Spleen (tissue), 11 donors: Measurements from ENCODE around the gene RFX1. TPM values are rescaled to one million over a fixed set of nuclear protein-coding genes. Genes with fewer than 3 reads are reported as not detected.

Source experiments
- DNase-seq: peaks from one replicate; pipeline ENCODE4 v3.0.0-alpha.2; 2020
- H3K27ac ChIP-seq, 8 donors: fragments of 200-600 bp; sonication (generic) in 7 of 8; 1 replicate in 4 of 8; 2 replicates in 4 of 8; pipeline versions ENCODE4 v1.5.0 to v1.8.0; 2016 to 2021; ENCODE audit warnings: inconsistent platforms in 4 of 8, mild to moderate bottlenecking in 4 of 8, moderate library complexity in 1 of 8
- H3K27me3 ChIP-seq, 7 donors: fragments of 200-600 bp; sonication (generic) in 6 of 7; replicated peaks in 1 of 7; 1 replicate in 4 of 7; 2 replicates in 3 of 7; pipeline versions ENCODE4 v1.5.0 to v1.8.0; 2016 to 2021; ENCODE audit warnings: inconsistent platforms in 3 of 7, mild to moderate bottlenecking in 1 of 7
- H3K36me3 ChIP-seq, 6 donors: fragments of 200-600 bp; sonication (generic) in 5 of 6; 1 replicate in 4 of 6; 2 replicates in 2 of 6; pipeline versions ENCODE4 v1.5.0 to v1.8.0; 2016 to 2021; ENCODE audit warnings: inconsistent platforms in 2 of 6
- H3K4me1 ChIP-seq, 6 donors: fragments of 200-600 bp; sonication (generic) in 5 of 6; 1 replicate in 3 of 6; 2 replicates in 3 of 6; pipeline versions ENCODE4 v1.5.0 to v1.8.0; 2016 to 2021; ENCODE audit warnings: inconsistent platforms in 3 of 6
- H3K4me3 ChIP-seq, 8 donors: fragments of 200-600 bp; sonication (generic) in 7 of 8; 1 replicate in 4 of 8; 2 replicates in 4 of 8; pipeline versions ENCODE4 v1.5.0 to v1.8.0; 2016 to 2021; ENCODE audit warnings: inconsistent platforms in 4 of 8, mild to moderate bottlenecking in 4 of 8, moderate library complexity in 2 of 8
- H3K9me3 ChIP-seq, 8 donors: fragments of 200-600 bp; sonication (generic) in 7 of 8; 1 replicate in 4 of 8; 2 replicates in 4 of 8; pipeline versions ENCODE4 v1.5.0 to v1.8.0; 2016 to 2021; ENCODE audit warnings: inconsistent platforms in 4 of 8
- POLR2A ChIP-seq, 3 donors: fragments of 450-650 bp; IDR thresholded peaks; one replicate each; pipeline ENCODE4 v1.5.1; 2017; ENCODE audit warnings: antibody characterized with exemption in 3 of 3, mild to moderate bottlenecking in 1 of 3
- POLR2AphosphoS5 ChIP-seq, 3 donors: sonication (generic); formaldehyde crosslinking; IDR thresholded peaks; one replicate each; pipeline ENCODE4 v1.5.1; 2017; ENCODE audit warnings: antibody characterized with exemption in 3 of 3
- WGBS, 5 donors: extraction: QIAGEN DNeasy Blood & Tissue Kit in 3 of 5; methylation state at CpG; one replicate each; pipeline versions ENCODE4 v1.1.5 to v1.1.7; 2013 to 2018; 5-methylcytosine and 5-hydroxymethylcytosine counted together
- intact Hi-C: fragments of 100-400 bp; cut with DNase I; formaldehyde crosslinking; loops from one replicate; pipeline ENCODE4 v1.15.0; 2023; ENCODE audit warnings: low total_unique reads
- polyA plus RNA-seq, 3 donors: library from polyadenylated mRNA; stranded (reverse); fragments of 200-250 nt; gene quantifications; one replicate each; pipeline ENCODE4 v1.2.1, GENCODE V29; 2013
- total RNA-seq, 7 donors: library from RNA; depleted of rRNA in 3 of 7; stranded (reverse); fragments of >200 nt in 3 of 7; fragmentation: NEBNext Ultra II Directional in 4 of 7; extraction: Animal tissue kit (Norgen Biotek cat#: 25700) in 4 of 7; gene quantifications; one replicate each; pipeline versions ENCODE4 v1.1.0 to v1.2.1, GENCODE V29; 2016 to 2021
- TF ChIP-seq, protein P1 (sequence below), 11 experiments: fragments of 200-600 bp in 7 of 11; fragments of 450-650 bp in 4 of 11; sonication (generic) in 4 of 11; IDR thresholded peaks in 8 of 11; conservative IDR thresholded peaks in 3 of 11; 1 replicate in 7 of 11; 2 replicates in 4 of 11; pipeline versions ENCODE4 v1.4.0 to v1.8.0; 2016 to 2021; ENCODE audit warnings: antibody characterized with exemption in 11 of 11, inconsistent platforms in 4 of 11, mild to moderate bottlenecking in 1 of 11
- donor health status: healthy with polysubstance abuse.
- donor health status: DM: no; HTN: no; CAD: no; lungs with moderate emphysema.
- donor health status: DM: no; HTN: no; CAD: no.
- donor health status: Bipolar disorder and iron deficiency.
- donor health status: healthy.
- donor health status: DM: no; HTN: no; CAD: no.
- donor health status: DM: yes; HTN: yes; CAD: no.

RFX1 gene
- total and polyA plus RNA-seq, 10 donors, result 2.2 to 22.4 (median 10.9) TPM

DNA sequence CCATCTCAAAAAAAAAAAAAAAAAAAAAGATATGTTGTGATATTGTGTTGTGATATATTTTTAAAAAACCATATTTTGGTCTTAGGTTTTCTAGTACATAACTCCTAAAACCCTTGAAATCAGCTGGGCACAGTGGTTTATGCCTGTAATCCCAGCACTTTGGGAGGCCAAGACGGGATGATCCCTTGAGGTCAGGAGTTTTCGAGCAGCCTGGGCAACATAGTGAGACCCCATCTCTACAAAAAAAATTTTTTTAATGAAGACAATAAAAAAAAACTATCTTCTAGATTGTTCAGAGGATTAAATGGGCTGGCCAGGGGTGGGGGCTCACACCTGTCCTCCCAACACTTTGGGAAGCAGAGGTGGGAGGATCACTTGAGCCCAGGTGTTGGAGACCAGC lies 55.1 kb downstream of the RFX1 start:
- intact Hi-C loops, result loop anchor here (10.0 kb wide), 1 partner anchor 84 kb away; the partner anchor contains the start of gene IL27RA
- H3K4me1 ChIP-seq, result peaks cover 15 to 32% (median 22%) of the 10 kb centered on the region in 6 donors
- DNase-seq, result no peak
- TF ChIP-seq POLR2AphosphoS5 (IDR thresholded peaks at IDR 0.05) (no peak), POLR2A (IDR thresholded peaks at IDR 0.05) (no peak)
- TF ChIP-seq, protein P1, sequence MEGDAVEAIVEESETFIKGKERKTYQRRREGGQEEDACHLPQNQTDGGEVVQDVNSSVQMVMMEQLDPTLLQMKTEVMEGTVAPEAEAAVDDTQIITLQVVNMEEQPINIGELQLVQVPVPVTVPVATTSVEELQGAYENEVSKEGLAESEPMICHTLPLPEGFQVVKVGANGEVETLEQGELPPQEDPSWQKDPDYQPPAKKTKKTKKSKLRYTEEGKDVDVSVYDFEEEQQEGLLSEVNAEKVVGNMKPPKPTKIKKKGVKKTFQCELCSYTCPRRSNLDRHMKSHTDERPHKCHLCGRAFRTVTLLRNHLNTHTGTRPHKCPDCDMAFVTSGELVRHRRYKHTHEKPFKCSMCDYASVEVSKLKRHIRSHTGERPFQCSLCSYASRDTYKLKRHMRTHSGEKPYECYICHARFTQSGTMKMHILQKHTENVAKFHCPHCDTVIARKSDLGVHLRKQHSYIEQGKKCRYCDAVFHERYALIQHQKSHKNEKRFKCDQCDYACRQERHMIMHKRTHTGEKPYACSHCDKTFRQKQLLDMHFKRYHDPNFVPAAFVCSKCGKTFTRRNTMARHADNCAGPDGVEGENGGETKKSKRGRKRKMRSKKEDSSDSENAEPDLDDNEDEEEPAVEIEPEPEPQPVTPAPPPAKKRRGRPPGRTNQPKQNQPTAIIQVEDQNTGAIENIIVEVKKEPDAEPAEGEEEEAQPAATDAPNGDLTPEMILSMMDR (IDR thresholded peaks at IDR 0.05 in 8 of 11, conservative IDR thresholded peaks at IDR 0.05 in 3 of 11), result no peak
- H3K27ac ChIP-seq, result no peak overlapping the region
- WGBS, 5 donors, result 89 to 94% (median 90%) methylated on average over 2 of the region's 2 CpGs
- H3K4me3 ChIP-seq, result no peak overlapping the region
- H3K9me3 ChIP-seq, result no peaks in the 10 kb centered on the region
- no peaks in the 10 kb centered on the region for H3K27me3 ChIP-seq
- peaks cover under 1 to 21% (median 16%) of the 10 kb centered on the region in 6 donors for H3K36me3 ChIP-seq

DNA sequence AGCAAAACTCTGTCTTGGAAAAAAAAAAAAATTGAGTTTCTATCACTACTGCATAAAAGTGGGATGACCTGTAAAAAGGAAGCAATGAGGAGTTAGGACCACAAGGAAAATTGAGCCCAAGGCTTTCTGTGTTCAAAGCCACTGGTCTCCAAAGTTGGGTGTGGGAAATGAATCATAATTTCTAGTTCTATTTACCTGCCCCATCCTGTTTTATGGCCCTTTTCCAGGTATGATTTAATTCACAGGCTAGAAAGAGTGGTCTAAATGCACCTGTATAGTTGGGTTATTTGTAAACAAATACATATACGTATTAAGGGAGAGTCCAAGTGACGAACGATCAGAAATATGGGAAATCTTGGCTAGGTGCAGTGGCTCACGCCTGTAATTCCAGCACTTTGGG lies 59.7 kb downstream of the RFX1 start:
- peaks cover 0 to 3% (median 0%) of the 10 kb centered on the region in 6 donors for H3K4me1 ChIP-seq
- WGBS, 5 donors, result 89 to 97% (median 93%) methylated on average over 4 of the region's 4 CpGs
- TF ChIP-seq POLR2AphosphoS5 (IDR thresholded peaks at IDR 0.05) (no peak), POLR2A (IDR thresholded peaks at IDR 0.05) (no peak)
- TF ChIP-seq, protein P1 (IDR thresholded peaks at IDR 0.05 in 8 of 11, conservative IDR thresholded peaks at IDR 0.05 in 3 of 11), result no peak
- peaks cover 0 to 4% (median 0%) of the 10 kb centered on the region in 8 donors for H3K9me3 ChIP-seq
- H3K36me3 ChIP-seq, result no peaks in the 10 kb centered on the region
- H3K4me3 ChIP-seq, result no peak overlapping the region
- no peak for DNase-seq
- no peaks in the 10 kb centered on the region for H3K27me3 ChIP-seq
- intact Hi-C loops, result no loop called here
- H3K27ac ChIP-seq, result no peak overlapping the region

DNA sequence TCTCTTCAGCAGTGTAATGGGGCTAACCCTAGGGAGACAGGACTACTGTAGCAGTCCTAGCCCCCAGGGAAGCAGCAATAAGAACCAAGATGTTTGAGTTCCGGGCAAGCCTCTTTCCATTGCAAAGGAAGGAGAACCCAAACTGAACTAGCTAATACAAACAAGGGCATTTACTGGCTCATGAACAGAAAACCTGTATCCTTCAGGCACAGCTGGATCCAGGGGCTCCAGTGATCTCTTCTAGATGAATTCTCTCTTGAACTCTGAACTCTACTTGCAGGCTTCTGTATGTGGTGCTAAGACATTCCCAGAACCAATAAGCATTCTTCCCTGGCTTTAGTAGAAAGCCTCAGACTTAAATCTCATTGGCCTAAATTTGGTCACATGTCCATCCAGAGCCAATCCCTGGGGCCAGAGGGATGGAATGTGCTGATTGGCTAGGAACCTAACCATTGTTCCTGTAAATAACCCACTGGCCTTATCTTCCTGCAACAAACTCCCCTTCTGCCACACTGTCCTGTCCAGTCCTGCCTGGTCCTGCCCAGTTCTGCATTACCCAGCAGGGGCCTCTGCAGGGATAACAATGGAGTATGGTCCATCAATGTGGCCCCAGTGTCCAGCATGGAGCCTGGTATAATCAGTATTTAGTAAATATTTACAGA lies 64.0 kb downstream of the RFX1 start:
- TF ChIP-seq POLR2AphosphoS5 (IDR thresholded peaks at IDR 0.05) (no peak), POLR2A (IDR thresholded peaks at IDR 0.05) (no peak)
- TF ChIP-seq, protein P1 (IDR thresholded peaks at IDR 0.05 in 8 of 11, conservative IDR thresholded peaks at IDR 0.05 in 3 of 11), result no peak
- Histone ChIP-seq H3K4me3 (no peak overlapping the region), H3K4me1 (peaks cover 0 to 16% (median 4%) of the 10 kb centered on the region in 6 donors), H3K27ac (no peak overlapping the region), H3K9me3 (peaks cover 0 to 4% (median 0%) of the 10 kb centered on the region in 8 donors), H3K36me3 (no peaks in the 10 kb centered on the region), H3K27me3 (peaks cover 0 to 19% (median 12%) of the 10 kb centered on the region in 7 donors)
- DNase-seq, result no peak
- WGBS, 5 donors, result 92 to 100% (median 100%) methylated on average over 1 of the region's 1 CpG
- intact Hi-C loops, result no loop called here

DNA sequence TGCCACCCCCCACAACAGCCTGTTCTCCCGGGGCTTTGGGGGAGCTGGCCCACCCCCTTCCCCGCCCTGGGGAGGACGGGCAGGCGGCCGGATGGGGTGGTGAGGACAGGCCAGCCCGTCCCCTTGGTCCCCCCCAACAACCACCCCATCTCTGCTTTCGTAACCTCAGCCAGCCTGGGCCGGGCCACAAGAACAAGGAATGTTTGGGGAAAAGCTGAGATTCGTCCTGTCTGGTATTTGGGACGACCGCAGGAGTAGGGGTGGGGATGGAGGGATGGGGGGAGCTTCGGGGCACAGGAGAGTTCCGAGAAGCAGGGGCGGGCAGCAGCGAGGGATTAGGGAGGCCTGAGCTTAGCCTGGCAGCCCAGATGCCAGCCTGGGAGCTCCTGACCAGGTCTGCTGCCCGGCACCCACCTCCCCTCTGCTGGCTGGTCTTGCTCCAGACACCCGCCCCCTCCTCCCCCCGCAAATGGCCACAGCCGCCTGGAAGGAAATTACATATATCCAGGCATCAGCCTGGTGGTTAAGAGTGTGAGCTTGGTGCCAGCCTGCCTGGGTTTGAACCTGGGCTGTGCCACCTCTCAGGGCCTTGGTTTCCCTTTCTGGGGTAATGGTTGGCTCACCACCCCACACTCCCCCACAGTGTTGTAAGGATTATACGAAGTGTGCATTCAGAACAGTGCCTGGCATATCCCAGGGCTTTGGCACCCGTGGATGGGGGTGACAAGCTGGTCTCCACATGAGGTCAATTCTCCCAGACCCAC lies 67.6 kb downstream of the RFX1 start, which contains the start of gene PODNL1:
Gene PODNL1 (minus strand): TSS at position 117 of the 764 bp plus-strand sequence. CDS start 236 bp downstream, outside the sequence.
- TF ChIP-seq POLR2A (IDR thresholded peaks at IDR 0.05) (no peak), POLR2AphosphoS5 (IDR thresholded peaks at IDR 0.05) (no peak)
- TF ChIP-seq, protein P1 (IDR thresholded peaks at IDR 0.05 in 8 of 11, conservative IDR thresholded peaks at IDR 0.05 in 3 of 11), result no peak
- no peaks in the 10 kb centered on the region for H3K36me3 ChIP-seq
- DNase-seq, result no peak
- intact Hi-C loops, result no loop called here
- H3K27ac ChIP-seq, result no peak within 1 kb of the TSS
- WGBS, 5 donors, result 13 to 23% (median 14%) methylated on average over 16 to 21 of the region's 21 CpGs
- H3K27me3 ChIP-seq, result peaks cover 0 to 36% (median 13%) of the 10 kb centered on the region in 7 donors
- peak within 1 kb of the TSS in 1 of 8 donors; percentile 39 for H3K4me3 ChIP-seq
- peaks cover 0 to 16% (median 4%) of the 10 kb centered on the region in 6 donors for H3K4me1 ChIP-seq
- H3K9me3 ChIP-seq, result peaks cover 0 to 4% (median 0%) of the 10 kb centered on the region in 8 donors
